ENCODE results near the gene UTS2B. TPM values are rescaled to one million over a fixed set of nuclear protein-coding genes. Genes with fewer than 3 reads are reported as not detected.

The UTS2B gene
- total and polyA plus RNA-seq, 8 donors = 0.37 to 2.1 (median 0.72) TPM; not detected in 1

- intact Hi-C loops (cut with DNase I) = no loop called here
- Histone ChIP-seq H3K27ac (peak overlapping the region in 1 of 2 donors; percentile 5), H3K4me1 (no peaks in the 10 kb centered on the region), H3K4me3 (no peak overlapping the region), H3K9me3 (no peaks in the 10 kb centered on the region), H3K36me3 (peaks cover 0 to 21% of the 10 kb centered on the region in 2 donors), H3K27me3 (no peaks in the 10 kb centered on the region)
- TF ChIP-seq CTCF (IDR thresholded peaks at IDR 0.05) = no peak
- ATAC-seq (no peak), DNase-seq (no peak)
These were observed 36.3 kb upstream of the UTS2B start for GRCh38 chr3:191366675-191367074.

GRCh38 chr3:191363221-191363620, 32.9 kb upstream of the UTS2B start:
- Histone ChIP-seq H3K27ac (no peak overlapping the region), H3K4me3 (no peak overlapping the region), H3K27me3 (no peaks in the 10 kb centered on the region), H3K4me1 (peaks cover 0 to 10% of the 10 kb centered on the region in 2 donors), H3K9me3 (no peaks in the 10 kb centered on the region), H3K36me3 (peaks cover 0 to 7% of the 10 kb centered on the region in 2 donors)
- TF ChIP-seq CTCF (IDR thresholded peaks at IDR 0.05) = no peak
- intact Hi-C loops (cut with DNase I) = no loop called here
- ATAC-seq (no peak), DNase-seq (no peak)

GRCh38 chr3:191362524-191363090, 32.3 kb upstream of the UTS2B start:
- no peak for ATAC-seq
- peaks cover 0 to 10% of the 10 kb centered on the region in 2 donors for H3K4me1 ChIP-seq
- no peak for TF ChIP-seq CTCF (IDR thresholded peaks at IDR 0.05)
- H3K9me3 ChIP-seq = no peaks in the 10 kb centered on the region
- H3K4me3 ChIP-seq = no peak overlapping the region
- H3K27ac ChIP-seq = no peak overlapping the region
- peaks cover 0 to 7% of the 10 kb centered on the region in 2 donors for H3K36me3 ChIP-seq
- DNase-seq = no peak
- intact Hi-C loops (cut with DNase I) = no loop called here
- no peaks in the 10 kb centered on the region for H3K27me3 ChIP-seq

GRCh38 chr3:191362037-191362436, 31.7 kb upstream of the UTS2B start:
- peaks cover 3 to 10% of the 10 kb centered on the region in 2 donors for H3K4me1 ChIP-seq
- peak in 1 of 4 donors; percentile 38 for DNase-seq
- no peak for TF ChIP-seq CTCF (IDR thresholded peaks at IDR 0.05)
- H3K9me3 ChIP-seq = no peaks in the 10 kb centered on the region
- H3K4me3 ChIP-seq = no peak overlapping the region
- no peaks in the 10 kb centered on the region for H3K27me3 ChIP-seq
- H3K27ac ChIP-seq = peak overlapping the region in 1 of 2 donors; percentile 23
- ATAC-seq = peak; percentile 93
- intact Hi-C loops (cut with DNase I) = no loop called here
- peaks cover 0 to 7% of the 10 kb centered on the region in 2 donors for H3K36me3 ChIP-seq

- peak; percentile 19 for ATAC-seq
- Histone ChIP-seq H3K4me1 (peaks cover 8 to 14% of the 10 kb centered on the region in 2 donors), H3K27me3 (no peaks in the 10 kb centered on the region), H3K36me3 (peaks cover 0 to 7% of the 10 kb centered on the region in 2 donors), H3K4me3 (no peak overlapping the region), H3K27ac (peak overlapping the region in 1 of 2 donors; percentile 23), H3K9me3 (no peaks in the 10 kb centered on the region)
- TF ChIP-seq CTCF (IDR thresholded peaks at IDR 0.05) = no peak
- DNase-seq = no peak
- intact Hi-C loops (cut with DNase I) = no loop called here
These were observed 31.1 kb upstream of the UTS2B start for GRCh38 chr3:191361456-191361855.

Measured in left lung (tissue), 10 donors.